NCI-H446 (cell line): ENCODE data around the gene SPARC.
"Not testable (repeated sequence)": the region's sequence is repeated elsewhere in the genome, so short reads cannot be mapped to it uniquely, and the experiment has no call there.

Experiments used
- DNase-seq, 2 experiments: peaks; one replicate each; lab custom pipeline; 2025; lab: John Stamatoyannopoulos, UW

The SPARC gene

GRCh38 chr5:151700820-151701219, 14.1 kb upstream of the SPARC start:
- no peak for DNase-seq

- no peak for DNase-seq
These were observed 13.6 kb upstream of the SPARC start for GRCh38 chr5:151700296-151700695.

DNA sequence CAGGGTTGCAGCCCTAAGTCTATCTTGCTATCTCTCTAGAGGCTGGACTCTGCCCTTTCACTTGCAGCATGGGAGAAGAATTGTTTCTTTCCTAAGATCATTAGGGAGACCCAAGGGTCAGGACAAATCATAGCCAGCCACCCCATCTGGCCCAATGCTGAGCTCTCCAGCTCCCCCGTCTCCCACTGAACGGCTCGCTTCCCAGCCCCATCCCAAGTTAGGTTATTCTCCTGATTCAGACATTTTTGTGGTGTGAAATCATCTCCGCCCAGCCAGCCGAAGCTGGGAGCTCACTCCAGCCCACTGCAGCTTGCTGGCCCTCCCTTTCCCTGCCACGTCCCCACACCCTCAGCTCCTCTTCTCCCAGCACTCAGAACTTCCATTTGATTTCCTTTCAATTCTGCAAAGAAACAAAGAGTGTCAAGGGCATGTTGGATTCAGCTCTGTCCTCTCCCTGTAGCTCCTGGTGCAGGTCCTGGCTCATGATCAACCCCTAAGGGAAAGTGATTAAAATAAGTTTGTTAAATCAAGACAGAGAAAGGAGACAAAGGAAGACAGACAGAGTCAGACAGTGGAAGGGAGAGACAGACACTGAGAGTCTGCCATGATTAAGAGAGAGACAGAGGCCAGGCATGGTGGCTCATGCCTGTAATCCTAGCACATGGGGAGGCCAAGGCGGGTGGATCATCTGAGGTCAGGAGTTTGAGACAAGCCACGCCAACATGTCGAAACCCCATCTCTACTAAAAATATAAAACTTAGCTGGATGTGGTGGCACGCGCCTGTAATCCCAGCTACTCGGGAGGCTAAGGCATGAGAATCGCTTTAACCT, 12.6 kb upstream of the SPARC start:
- peak in 1 of 2 experiments; percentile 23 for DNase-seq

DNA sequence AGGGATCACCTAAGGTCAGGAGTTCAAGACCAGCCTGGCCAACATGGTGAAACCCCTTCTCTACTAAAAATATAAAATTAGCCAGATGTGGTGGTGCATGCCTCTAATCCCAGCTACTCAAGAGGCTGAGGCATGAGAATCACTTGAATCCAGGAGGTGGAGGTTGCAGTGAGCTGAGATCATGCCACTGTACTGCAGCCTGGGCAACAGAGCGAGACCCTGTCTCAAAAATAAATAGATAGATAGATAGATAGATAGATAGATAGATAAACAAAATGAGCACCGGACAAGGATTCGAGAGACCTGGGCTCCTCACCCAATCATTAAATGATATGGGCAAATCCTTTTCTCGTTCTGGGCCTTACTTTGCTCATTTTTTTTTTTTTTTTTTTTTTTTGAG, 11.4 kb upstream of the SPARC start:
- DNase-seq, result not testable (repeated sequence)

- no peak for DNase-seq
These were observed 10.7 kb upstream of the SPARC start for GRCh38 chr5:151697452-151697851.

- no peak for DNase-seq
These were observed 9.9 kb upstream of the SPARC start for GRCh38 chr5:151696470-151697061.

DNA sequence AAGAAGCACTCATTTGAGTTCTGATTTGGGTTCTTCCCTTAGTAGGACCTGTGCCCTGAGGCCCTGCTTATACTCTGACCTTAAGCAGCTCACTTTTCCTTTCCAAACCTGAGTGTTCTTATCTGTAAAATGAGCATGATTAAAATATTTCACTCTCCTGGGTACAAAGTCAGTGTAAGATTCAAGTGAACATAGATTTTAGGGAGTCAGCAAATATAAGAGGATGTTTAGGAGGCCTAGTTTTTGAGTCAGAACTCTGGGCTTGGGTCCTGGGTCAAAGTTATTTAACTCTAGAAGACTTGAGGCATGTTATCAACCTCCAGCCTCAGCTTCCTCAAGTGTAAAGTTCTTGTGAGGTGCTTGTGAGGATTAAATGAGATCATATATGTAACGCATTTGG, 8.7 kb upstream of the SPARC start:
- DNase-seq, result no peak

DNA sequence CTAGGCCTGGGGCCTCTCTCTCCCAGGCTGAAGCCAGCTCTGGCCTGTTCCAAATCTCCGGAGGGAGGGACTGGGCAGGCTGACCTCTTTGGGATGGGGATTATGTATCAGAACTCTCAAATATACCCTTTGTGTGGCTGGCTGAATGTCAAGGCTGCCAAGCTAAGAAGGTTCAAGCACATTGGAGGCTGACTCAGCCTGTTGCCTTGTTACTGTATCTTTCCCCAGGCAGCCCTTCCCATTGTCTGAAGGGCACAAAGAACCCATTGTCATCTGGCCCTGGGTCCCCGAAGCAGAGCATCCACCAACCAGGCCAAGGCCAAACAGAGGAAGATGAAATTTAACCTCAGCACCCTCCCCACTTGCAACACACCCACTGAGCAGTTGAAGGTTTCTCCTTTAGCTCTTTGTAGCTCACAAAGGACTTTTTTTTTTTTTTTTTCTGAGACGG, 7.3 kb upstream of the SPARC start:
- DNase-seq, result no peak

DNA sequence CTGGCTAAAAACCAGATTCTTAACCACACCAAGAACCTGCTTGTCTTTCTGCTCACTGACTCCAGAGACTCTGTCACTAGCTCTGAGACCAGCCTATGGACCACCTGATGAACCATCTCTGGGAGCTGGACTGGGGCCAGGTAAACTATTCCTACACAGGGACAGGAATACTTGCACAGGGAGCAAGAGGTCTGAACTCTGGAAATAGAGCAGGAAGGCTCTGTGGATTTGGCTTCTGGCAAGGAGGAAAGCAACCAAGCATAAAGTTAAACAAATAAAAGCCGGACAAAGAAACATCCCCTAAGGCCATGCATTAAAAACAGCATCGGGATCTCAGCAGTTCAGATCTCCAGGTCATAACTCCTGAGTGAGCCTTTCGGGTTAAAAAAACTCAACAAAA, 5.6 kb upstream of the SPARC start:
- DNase-seq, result no peak

- no peak for DNase-seq
These were observed 5.0 kb upstream of the SPARC start for GRCh38 chr5:151691706-151692105.

- DNase-seq, result not testable (repeated sequence)
These were observed 2.9 kb upstream of the SPARC start for GRCh38 chr5:151689591-151689990.

DNA sequence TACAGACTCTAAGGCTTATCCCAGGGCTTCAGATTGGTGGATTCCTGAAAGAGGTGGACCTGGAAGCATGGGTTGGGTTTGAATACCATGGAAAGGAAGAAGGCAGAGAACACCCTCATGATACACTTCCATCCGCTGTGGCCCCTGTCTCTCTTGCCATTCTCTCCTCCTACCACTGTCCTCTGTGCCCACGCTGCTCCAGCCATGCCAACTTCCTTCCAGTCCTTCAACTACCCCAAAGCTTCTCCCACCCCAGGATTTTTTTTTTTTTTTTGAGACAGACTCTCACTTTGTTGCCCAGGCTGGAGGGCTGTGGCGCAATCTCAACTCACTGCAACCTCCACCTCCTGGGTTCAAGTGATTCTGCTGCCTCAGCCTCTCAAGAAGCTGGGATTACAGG, 1.7 kb upstream of the SPARC start:
- DNase-seq, result no peak

DNA sequence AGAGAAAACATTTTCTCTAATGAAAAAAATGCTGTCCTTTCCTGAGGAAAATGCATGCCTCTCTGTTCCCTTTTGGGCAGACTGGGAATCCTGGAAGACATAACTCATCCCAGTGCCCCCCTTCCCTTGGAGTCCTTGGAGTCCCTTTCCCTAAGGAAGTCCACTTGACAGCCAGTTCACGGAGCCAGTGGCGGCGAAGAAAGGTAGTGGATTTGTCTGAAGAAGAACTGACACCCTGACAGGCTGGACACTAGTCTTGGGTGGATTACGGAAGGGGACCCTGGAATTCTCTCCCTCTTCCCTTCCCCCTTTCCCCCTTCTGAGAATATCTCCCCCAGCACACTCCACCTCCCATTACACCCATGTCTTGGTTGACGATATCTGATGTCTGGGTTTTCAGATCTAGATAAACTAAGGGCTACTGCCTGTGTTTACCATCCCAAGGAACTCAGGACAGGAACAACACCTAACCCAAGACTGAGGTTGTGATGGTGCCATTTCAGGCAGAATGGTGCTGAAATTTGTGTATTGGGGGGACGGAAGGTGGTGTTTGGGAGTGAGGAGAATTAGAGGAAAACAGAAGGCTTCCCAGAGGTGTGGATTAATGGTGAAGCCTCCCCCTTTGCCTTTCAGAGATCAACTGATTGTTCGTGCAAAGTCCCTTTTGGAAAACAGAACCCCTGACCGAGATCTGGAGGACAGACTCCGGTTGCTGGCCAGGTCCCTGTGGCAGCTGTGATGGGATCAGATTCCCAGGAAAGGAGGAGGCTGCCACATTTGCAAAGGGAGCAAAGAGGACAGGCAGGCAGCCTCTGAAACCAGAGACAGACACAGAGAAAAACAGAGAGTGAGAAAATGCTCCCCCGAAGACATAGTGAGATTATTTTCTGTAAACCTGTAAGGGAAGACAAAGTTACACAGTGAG, 704 bp downstream of the SPARC start:
- DNase-seq, result no peak

DNA sequence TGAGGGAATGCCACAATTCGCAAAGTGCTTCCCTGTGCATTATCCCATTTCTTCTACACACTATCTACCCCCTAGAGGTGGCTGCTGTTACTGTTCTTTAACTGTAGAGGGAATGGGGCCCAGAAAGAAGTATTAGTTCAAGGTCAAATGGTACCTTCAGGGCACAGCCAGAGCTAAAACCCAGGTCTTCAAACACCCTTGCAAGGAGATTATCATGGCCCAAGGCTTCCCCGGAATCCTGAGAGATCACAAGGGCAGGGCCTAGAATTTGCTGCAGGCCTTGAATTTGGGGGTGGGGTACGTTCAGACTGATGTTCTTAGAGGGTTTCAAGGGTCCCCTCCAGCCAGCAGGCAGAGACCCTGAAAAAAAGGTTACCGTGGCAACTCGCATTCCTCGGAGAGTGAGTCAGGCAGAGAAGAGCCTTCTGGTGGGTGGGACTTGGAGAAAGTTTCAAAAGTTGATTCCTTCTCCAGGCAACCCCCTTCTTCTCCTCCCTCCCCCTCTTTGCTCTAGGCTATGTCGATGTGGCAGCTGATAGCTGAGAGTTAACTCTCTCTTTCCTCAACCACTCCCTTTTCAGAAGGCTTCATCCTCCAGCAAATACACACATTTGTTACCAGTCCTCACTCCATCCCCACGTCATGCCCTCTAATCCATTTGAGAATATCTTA, 1.9 kb downstream of the SPARC start:
- peak in 1 of 2 experiments; percentile 24 for DNase-seq

GRCh38 chr5:151683986-151684588, 2.6 kb downstream of the SPARC start:
- DNase-seq, result no peak

DNA sequence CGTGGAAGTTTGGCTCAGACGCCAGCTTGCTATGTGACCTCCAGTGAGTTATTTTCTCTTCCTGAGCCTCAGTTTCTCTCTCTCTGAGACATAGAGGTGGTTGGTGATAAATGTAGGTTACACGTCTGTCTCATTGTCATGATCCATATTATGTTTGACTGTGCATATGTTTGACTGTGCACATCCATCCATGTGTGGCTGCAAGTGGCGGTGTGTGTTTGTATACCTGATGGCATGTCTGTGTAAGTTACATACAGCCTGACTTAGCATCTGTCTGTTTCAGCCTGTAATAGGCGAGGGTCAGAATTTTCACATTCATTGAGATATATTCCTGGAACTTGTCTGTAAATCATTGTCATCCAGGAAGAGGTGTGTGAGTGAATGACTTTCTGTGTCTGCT, 3.3 kb downstream of the SPARC start:
- no peak for DNase-seq

DNA sequence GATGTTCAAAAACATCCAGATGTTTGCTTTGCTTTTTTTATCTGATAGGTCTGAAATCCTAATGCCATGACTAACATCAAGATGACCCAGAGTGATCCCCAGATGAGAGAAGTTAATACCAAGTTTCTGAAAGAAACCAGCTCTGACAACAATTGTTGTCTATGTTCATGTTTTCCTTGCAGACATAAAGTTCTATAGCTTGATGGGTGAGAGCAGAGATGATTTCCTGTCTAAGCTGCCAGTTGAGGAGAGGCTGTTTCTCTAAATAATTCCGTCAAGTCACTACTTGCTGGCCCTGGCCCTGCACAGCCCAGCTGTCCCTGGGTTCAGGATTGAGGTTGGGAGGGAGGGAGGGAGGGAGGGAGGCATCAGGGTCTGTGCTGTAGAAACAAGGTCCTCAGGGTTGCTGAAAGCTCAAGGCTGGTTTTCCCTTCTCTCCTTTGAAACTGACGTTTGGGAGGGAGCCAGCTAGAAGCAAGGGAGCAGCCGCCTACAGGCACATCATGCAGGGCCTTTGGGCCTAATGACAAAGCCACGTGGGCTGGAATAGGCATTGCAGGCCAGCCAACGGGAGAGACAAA, 3.9 kb downstream of the SPARC start:
- DNase-seq, result peak in 1 of 2 experiments; percentile 13

DNA sequence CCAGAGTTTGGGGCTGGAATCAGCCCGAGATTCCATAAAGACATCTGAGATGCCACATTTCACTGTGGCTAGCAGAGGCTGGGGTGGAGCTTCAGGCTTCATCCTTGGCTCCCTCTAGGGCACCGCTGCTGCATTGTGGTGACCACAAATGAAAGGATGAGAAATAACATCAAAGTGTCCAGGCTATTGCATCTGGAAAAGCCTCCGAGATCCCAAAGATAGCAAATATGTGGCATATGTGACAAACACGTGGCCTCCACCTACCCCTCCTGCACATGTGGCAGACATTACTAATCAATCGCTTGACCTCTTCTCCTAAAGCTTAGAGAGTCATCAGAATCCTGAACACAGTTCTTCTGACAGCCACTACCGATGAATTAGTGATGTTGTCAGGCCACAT, 4.5 kb downstream of the SPARC start:
- DNase-seq, result no peak

DNA sequence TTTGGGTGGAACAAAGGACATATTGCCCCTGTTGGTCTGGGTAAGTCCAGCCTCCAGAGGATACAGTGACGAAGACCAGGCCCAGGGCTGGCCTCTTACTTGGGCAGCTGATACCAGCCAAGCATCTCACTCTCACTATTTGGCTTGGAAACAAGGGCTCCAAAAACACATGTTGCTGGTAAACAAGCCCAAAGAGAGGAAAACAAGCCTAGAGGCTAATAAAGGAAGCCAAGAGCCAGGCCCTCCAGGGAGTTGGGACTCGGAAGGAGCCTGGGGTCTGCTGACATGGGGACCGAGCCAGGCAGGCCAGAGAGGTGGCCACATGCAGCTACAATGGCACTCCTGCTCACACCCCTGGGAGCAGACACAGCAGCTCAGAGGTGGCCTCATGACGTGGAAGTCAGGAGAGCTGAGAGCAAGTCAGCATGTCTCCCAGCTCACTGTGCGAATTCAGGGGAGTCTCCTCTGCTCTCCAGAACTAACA, 5.7 kb downstream of the SPARC start:
- no peak for DNase-seq

DNA sequence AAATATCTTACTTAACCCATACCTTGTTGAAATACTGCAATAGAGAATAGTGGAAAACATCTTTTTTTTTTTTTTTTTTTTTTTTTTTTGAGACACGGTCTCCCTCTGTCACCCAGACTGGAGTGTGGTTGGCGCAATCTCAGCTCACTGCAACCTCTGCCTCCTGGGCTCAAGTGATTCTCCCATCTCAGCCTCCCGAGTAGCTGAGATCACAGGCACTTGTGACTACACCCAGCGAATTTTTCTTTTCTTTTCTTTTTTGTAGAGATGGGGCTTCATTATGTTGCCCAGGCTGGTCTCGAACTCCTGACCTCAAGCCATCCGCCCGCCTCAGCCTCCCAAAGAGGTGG, 6.6 kb downstream of the SPARC start:
- not testable (repeated sequence) for DNase-seq
